ENCODE results near the gene SLC22A23. TPM values are rescaled to one million over a fixed set of nuclear protein-coding genes. Genes with fewer than 3 reads are reported as not detected.

SLC22A23 gene
- total RNA-seq, 1 donor from 2014 or later: 27.8 TPM

GRCh38 chr6:3230900-3231246, 226.0 kb downstream of the SLC22A23 start:
- no peak for DNase-seq
- ATAC-seq: no peak
- no peak for TF ChIP-seq CTCF (IDR thresholded peaks at IDR 0.05)
- Histone ChIP-seq H3K4me1 (peaks cover 58% of the 10 kb centered on the region), H3K36me3 (no peaks in the 10 kb centered on the region), H3K27ac (no peak overlapping the region), H3K27me3 (ENCODE audit: low read depth) (peaks cover 97% of the 10 kb centered on the region), H3K9me3 (no peaks in the 10 kb centered on the region), H3K4me3 (peak overlapping the region; percentile 58)
- intact Hi-C loops (cut with DNase I): no loop called here

GRCh38 chr6:3230256-3230882, 226.5 kb downstream of the SLC22A23 start:
- TF ChIP-seq CTCF (IDR thresholded peaks at IDR 0.05): no peak
- Histone ChIP-seq H3K4me1 (peaks cover 58% of the 10 kb centered on the region), H3K36me3 (no peaks in the 10 kb centered on the region), H3K27me3 (ENCODE audit: low read depth) (peaks cover 94% of the 10 kb centered on the region), H3K4me3 (no peak overlapping the region), H3K9me3 (no peaks in the 10 kb centered on the region), H3K27ac (no peak overlapping the region)
- DNase-seq (no peak), ATAC-seq (no peak)
- intact Hi-C loops (cut with DNase I): no loop called here

GRCh38 chr6:3229566-3230178, 227.2 kb downstream of the SLC22A23 start:
- Histone ChIP-seq H3K4me1 (peaks cover 58% of the 10 kb centered on the region), H3K27me3 (ENCODE audit: low read depth) (peaks cover 87% of the 10 kb centered on the region), H3K36me3 (no peaks in the 10 kb centered on the region), H3K4me3 (peak overlapping the region; percentile 32), H3K9me3 (no peaks in the 10 kb centered on the region), H3K27ac (no peak overlapping the region)
- ATAC-seq (no peak), DNase-seq (no peak)
- intact Hi-C loops (cut with DNase I): no loop called here
- TF ChIP-seq CTCF (IDR thresholded peaks at IDR 0.05): no peak

DNA sequence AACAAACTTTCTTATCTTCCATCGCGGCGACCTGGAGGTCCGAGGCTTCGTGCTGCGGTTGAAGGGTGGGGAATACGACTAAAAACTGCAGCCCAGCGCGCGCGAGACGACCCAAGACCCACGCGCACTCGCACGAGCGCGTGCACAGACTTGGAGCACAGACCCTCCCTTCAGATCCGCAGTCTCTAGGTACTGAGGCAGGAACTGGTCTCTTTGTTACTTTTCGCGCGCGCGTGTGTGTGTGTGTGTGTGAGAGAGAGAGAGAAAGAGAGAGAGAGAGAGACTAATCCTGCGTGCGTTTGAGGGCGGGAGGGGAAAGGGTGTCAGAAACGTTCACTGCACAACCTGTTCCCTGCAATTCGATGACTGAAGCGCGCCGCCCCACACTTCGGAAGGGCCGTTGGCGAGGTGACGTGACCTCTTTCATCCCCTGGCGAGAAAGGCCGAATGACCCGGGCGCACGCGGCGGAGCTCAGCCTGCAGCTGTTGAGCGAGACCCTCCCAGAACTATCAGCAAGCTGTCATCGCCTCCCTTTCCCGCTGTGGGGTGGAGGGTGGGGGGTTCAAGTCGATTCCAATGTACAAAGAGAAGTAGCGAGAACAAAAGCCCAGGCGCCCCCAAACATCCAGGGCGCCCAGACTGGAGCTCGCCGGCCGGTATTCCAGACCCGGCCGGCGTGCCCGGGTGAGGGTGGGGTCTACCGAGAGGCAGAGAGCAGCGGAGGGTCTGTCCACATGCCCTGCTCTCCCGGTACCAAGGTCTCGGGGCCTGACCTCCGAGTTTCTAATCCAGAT, 227.9 kb downstream of the SLC22A23 start:
- no peak for DNase-seq
- no peak overlapping the region for H3K27ac ChIP-seq

More for the DNA sequence above, 227.9 kb downstream of the SLC22A23 start:
- peak in 1 of 2 donors; percentile 16 for ATAC-seq
- peak overlapping the region; percentile 32 for H3K4me3 ChIP-seq
- no peak for TF ChIP-seq CTCF (IDR thresholded peaks at IDR 0.05)
- H3K36me3 ChIP-seq: no peaks in the 10 kb centered on the region
- intact Hi-C loops (cut with DNase I): no loop called here
- H3K9me3 ChIP-seq: no peaks in the 10 kb centered on the region
- peaks cover 58% of the 10 kb centered on the region for H3K4me1 ChIP-seq
- peaks cover 80% of the 10 kb centered on the region for H3K27me3 ChIP-seq (ENCODE audit: low read depth)
